ENCODE results near the gene HCN3.
"Not testable (repeated sequence)": the region's sequence is repeated elsewhere in the genome, so short reads cannot be mapped to it uniquely, and the experiment has no call there.

Gene HCN3

DNA sequence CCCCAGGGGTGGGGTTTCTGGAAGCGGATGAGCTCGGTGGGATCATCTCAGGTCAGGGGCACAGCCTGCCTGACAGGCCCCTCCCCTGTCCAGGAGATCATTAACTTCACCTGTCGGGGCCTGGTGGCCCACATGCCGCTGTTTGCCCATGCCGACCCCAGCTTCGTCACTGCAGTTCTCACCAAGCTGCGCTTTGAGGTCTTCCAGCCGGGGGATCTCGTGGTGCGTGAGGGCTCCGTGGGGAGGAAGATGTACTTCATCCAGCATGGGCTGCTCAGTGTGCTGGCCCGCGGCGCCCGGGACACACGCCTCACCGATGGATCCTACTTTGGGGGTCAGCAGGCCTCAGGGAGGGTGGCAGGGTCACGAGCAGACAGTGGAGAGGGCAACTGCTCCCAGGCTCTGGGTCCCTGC, 8.4 kb downstream of the HCN3 start:
- DNase-seq = no peak

DNA sequence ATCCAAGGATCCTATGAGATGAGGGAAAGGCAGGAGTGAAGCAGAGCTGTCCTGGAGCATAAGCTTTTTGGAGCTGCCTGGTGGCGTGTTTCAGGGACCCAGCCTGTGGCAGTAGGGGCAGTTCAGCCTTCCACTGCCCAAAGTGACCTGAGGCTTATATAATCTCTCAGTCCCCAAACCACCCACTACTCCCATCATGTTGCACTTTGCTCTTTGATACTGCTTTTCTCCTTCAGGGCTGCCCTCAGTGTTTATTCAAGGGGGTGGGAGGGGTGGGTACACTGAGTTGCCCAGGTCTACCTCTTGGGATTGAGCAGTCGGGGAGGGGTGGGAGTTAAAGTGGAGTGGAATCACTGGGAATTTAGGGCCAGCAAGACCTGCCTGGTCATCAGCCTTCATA, 9.3 kb downstream of the HCN3 start:
- no peak for DNase-seq

DNA sequence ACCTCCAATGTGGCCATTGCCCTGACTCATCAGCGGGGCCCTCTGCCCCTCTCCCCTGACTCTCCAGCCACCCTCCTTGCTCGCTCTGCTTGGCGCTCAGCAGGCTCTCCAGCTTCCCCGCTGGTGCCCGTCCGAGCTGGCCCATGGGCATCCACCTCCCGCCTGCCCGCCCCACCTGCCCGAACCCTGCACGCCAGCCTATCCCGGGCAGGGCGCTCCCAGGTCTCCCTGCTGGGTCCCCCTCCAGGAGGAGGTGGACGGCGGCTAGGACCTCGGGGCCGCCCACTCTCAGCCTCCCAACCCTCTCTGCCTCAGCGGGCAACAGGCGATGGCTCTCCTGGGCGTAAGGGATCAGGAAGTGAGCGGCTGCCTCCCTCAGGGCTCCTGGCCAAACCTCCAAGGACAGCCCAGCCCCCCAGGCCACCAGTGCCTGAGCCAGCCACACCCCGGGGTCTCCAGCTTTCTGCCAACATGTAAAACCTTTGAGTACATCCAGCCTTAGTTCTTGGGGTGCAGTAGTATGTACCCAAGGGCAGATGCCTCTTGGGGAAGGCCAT, 10.8 kb downstream of the HCN3 start:
- no peak for DNase-seq

DNA sequence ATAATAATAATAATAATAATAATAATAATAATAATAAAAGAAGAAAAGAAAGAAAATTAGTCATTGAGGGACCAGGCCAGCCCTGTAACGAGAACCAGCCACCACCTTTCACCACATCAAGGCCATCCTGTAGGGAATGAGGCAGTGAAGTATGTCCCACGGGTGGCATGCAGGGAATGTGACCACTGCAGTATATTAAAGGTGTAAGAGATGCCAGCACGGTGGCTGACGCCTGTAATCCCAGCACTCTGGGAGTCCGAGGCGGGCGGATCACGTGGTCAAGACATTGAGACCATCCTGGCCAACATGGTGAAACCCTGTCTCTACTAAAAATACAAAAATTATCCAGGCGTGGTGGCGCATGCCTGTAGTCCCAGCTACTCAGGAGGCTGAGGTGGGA, 13.7 kb downstream of the HCN3 start:
- DNase-seq = not testable (repeated sequence)

DNA sequence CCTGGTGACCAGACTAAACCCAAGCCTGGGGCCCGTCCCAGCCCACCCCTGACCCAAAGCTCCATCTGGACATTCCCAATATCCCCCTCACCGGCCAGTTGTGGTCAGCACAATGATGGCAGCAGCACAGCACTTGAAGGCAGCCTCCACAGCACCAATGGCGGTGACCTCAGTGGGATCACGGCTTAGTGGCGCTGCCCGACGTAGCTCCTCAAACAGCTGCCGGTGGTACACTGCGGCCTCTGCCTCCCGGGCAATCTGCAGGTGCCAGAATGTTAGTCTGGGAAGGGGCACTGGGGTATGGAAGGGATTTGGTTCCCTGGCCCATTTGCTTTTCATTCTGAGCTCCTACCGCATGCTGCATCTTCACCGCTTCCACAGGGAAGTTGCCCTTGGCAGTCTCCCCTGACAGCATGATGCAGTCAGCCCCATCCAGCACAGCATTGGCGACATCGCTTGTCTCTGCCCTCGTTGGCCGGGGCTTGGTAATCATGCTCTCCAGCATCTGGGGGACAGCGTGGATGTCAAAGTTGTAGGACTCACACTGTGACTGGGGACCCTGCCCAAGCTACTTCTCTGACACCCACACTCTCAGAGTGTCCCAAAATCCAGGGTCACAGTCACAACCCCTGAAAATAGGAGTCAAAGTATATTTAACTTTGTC, 16.0 kb downstream of the HCN3 start:
- DNase-seq = no peak

DNA sequence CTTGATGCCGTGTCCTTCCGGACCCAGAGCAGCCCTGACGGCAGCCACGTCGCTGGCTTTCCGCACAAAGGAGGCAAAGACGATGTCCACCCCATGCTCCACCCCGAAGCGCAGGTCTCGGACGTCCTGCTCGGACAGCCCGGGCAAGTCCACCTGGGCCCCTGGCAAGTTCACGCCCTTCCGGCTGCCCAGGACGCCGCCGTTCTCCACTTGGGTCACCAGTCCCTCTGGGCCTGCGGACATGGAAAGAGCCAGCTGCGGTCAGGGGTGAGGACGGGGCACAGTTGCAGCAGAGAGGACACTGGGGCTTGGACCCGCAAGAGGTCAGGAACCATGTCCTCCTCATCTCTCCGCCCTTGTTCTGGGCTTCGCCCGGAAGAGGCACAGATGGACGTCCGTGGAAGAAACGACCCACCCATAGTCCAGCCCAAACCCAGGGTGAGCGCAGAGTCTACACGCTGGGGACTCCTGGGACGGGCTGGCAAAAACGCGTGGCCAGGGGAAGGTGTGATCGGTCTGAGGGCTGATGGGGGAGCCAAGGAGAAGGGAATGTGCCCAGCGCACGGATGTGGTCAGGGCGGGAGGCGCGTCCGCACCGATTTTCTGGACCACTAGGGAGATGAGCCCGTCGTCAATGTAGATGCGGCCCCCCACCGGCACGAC, 17.4 kb downstream of the HCN3 start:
- no peak for DNase-seq

DNA sequence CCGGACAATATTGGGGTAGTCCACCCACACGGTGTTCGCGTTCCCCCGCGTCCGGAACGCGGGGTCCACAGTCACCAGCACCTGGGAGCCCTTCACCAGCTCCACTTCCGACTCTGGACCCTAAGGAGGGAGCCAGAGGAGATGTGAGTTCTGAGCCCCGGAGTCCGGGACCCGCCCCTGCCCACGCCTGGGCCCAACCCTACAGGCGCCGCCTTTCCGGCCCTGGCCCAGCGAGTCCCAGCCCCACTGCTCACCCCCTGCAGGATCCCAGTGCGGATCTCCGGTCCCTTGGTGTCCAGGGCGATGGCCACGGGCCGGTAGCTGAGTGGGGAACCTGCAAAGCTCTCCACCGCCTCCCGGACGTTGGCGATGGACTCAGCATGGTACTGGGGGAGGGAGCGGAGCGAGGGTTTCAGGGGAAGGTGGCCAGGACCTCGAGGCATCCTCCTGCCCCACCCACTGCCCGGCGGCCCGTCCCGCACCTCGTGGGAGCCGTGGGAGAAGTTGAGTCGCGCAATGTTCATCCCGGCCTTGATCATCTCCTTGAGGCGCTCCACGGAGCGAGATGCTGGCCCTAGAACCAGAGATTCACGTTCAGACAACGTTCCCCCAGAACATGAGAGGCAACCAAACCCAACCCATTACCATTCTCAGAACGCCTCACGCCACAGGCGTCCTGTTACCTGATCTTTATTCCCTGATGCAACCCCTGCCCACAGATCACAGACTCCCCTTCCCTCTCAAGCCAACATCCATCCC, 18.1 kb downstream of the HCN3 start:
- DNase-seq = no peak

DNA sequence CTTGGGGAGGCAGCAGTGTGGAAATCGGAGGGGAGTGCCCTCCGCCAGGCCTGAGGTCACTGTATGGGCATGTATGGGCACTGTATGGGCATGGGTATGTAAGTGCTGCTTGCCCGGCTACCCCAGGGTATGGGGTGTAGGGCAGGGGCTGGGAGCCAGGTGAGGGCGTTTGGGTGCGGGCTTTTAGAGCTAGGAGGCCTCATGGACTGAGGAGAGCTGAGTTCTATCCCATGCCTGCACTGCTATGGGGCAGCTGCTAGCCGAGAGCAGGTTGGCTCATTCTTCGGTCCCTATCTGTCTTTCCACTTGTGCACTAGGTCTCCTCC, 18.6 kb downstream of the HCN3 start:
- no peak for DNase-seq

DNA sequence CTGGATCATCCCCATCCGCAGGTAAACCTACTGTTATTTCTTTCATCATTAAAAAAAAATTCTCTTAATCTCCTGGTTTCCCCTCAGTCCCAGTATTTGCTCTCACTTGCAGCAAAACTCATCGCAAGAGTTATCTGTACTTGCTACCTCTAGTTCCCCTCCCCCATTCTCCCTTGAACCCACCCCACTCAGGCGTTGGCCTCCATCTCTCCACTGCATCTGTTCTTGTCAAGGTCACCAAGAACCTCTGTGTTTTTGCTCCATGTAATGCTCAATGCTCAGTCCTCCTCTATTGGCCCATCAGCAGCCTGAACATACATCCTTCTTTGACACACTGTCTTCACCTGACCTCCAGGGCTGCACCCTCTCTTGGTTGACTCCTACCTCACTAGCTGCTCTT, 19.4 kb downstream of the HCN3 start:
- DNase-seq = no peak

DNA sequence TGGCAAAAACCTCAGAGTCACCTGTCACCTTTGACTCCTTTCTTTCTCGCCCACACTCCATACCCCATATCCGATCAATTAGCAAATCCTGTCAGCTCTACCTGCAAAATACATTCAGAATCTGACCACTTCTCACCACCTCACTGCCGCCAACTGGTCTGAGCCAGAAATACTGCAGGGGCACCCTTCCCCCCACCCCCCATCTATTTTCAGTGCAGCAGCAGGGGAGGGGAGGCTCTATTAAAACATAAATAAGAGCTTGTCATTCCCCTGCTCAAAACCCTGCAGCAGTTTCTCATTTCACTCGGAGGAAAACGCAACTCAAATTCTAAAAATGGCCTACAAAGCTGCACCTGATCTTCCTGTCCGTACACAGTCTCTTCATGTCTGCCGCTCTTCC, 20.1 kb downstream of the HCN3 start:
- DNase-seq = no peak

DNA sequence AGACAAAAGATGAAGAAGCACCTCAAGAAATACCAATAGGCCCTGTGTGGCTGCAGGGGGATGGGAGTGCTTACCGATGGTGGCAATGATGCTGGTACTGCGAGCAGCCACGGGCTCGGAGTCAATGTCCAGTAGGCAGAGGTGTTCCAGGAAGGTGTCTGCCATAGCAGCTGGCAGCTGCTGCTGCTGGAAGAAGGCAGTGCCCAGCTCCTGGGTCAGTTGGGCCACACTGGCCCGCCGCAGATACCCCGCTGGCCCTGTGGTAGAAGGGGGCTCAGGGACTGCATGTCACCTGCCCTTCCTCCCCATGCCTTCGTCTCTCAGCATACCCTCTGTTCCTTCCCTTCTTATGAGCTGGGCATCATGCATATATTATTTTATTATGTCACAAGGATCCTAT, 22.8 kb downstream of the HCN3 start:
- no peak for DNase-seq

DNA sequence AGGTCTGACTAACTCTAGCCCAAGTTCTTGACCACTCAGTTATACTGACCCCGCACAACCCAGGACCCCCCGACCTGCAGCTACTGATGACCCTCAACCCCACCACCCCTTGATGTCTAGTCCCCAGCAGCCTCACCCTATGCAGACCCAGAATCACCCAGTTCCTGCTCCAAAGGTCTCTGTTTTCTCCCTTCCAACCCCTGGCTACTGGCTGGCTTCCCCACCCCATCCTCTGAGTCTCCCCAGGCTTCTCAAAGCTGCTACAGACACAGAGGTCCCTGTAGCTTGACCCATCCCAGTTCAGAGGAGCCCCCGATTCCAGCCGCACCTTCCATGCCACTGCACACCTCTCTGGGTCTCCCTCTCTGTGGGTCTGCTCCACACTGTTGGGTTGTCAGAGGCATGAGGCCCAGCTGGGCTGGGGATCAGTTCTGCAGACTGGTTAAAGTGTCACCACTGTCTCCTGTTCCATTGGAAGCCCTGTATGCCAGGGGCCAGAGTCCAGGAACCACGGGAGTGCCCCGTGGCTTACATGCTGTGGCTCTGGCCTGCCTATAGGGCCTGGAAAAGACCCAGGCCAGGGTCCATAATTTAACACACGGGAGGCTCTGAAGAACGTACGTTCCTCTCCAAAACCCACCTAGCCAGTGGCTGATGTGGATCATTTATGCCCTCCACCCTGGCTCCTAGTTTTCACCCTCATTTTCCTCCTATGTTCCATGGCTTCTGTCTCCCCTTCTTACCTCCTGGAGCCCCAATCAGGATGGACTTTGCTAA, 23.5 kb downstream of the HCN3 start:
- DNase-seq = no peak

DNA sequence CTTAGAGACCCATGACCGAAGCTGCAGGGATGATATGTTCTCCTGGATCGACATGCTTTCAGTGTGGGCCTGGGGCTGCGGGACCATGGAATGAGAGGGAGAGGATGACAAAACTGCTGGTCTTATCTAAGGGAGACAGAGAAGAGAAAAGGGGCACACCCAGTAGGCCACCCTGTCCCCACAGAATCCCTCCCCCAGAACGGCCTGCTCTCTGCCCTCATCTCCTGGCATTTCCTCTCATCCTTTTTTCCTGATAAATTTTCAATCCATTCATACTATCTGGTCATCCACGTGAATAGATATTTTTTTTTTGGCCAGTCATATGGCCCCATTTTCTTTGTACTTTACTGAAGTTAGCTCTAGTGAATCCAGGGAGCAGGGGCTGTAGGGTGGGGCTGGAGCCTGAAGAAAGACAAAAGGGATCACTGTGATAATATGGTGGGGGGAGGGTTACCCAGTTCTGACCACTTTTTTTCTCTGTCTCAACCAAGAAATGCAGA, 24.1 kb downstream of the HCN3 start, which contains the start of gene PKLR:
Gene PKLR, minus strand, starts transcription at position 97 of the 500 bp plus-strand sequence. Its CDS starts 43 bp downstream, at position 54.
- DNase-seq = no peak

DNA sequence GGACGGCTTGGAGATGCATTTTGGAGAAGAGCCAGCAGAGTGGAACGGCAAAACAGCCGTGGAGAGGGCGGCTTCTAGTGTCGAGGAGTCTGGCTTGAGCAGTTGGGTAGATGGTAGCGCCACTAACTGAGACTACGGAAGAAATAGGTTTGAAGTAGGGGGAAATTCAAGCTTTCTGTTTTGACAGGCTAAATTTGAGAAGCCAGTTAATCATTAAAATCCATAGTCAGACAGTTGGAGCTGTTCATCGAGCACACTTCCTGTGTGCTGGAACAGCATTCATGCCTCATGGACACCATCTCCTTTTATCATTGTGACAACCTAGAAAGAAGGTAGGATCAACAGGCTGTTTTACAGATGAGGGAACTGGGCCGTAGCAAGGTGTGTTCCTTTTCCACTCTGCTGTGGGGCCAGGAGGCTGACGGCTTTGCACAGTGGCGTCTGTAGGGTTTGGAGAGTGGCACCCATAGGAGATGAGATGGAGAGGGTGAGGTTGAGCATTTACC, 27.3 kb downstream of the HCN3 start:
- DNase-seq = no peak

DNA sequence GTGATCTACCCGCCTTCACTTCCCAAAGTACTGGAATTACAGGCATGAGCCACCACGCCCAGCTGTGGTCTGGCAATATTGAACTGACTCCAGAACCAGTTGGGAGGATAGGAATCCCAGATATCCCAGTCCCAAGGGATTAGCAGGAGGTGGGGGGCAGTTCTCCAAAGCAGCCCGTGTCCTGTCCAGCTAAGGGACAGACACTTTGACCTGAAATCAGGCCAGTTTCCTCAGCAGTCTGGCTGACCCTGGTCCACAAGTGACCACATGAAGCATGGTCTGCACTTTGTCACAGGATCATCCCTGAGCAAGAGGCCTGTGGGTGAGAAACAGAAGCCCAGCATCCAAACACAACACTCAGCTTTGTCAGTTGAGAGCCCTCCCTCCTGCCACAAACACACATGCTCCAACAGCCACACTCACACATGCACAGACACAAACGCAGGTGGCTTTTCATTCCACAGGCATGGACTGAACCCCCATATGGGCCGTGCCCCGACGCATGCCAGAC, 28.7 kb downstream of the HCN3 start:
- no peak for DNase-seq

DNA sequence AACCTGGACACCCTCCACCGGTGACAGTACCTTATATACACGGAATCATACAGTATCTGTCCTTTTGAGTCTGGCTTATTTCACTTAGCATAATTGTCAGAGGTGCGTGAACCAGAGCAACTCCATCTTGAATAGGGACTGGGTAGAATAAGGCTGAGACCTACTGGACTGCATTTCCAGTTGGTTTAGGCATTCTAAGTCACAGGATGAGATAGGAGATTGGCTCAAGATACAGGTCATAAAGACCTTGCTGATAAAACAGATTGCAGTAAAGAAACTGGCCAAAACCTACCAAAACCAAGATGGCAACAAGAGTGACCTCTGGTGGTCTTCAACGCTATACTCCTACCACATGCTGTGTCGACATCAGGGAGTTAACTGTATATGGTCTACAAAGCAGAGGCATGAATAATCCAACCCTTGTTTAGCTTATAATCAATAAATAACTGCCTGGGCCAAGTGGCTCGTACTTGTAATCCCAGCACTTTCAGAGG, 30.0 kb downstream of the HCN3 start:
- peak; percentile 46 to 68 for DNase-seq

DNA sequence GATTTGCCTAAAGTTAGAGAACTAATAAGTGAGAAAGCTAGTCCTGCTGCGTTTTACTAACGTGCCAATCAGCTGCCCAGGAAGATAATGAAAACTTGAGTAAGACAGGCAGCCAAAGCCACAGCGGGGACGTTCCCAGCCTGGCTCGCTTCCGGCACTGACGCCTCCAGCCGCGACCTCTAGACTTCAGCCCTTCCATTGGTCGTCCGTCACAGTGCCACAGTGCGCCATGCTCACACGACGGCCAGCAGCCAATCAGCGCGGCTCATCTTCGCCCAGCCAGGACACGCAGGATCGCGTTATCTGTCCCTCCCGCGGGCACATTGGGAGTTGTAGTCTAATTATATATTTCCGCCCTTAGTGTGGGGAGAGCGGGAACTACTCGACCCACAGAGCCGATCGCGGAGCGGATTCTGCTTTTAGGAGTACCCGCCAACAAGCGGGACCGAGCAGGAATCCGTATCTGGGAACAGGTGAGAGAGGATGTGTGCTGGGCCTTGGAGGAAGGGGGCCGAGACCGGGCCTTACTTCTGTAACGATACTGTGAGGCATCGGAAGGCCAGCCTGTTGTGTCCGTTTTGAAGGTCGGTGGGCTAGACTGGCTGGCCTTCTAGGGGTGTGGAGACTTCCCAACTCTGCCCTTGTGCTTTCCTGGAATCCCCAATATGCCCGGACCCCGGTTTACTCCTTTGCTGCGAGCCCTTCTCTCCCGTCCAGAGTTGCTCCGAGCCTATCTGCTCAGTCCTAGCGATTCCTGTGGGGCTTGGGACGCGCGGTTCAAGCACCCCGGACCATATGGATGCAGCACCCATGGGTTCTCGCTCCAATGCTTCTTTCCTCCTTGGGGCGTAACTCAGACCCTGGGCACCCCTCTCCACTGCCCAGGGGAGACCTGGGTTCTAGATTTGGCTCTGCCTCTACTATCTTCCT, 31.5 kb downstream of the HCN3 start, which contains the start of gene FDPS:
Gene FDPS, plus strand, starts transcription at position 374 of the 930 bp plus-strand sequence. CDS start 924 bp downstream, outside the sequence.
- peak; percentile 98 to 99 for DNase-seq

DNA sequence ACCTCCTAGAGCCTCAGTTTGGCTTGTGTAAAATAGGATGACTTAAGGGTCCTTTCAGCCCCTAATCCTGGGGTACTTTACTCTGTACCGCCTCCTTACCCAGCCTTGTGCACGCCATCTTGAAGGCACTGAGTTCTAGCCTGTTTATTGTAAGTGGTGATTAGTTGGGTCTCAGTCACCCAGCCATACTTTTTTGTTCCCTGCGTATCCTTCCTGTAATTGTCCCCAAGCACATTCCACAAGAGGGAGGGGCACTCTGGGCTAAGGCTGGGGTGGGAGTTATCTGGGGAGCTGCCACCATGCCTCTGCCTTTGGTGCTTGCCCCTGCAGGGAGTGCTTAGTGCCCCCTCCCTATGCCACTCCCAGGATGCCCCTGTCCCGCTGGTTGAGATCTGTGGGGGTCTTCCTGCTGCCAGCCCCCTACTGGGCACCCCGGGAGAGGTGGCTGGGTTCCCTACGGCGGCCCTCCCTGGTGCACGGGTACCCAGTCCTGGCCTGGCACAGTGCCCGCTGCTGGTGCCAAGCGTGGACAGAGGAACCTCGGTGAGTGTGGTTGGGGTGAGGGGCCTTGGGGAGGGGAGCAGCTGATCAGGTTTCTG, 32.3 kb downstream of the HCN3 start:
- DNase-seq = peak in 1 of 2 experiments; percentile 20

DNA sequence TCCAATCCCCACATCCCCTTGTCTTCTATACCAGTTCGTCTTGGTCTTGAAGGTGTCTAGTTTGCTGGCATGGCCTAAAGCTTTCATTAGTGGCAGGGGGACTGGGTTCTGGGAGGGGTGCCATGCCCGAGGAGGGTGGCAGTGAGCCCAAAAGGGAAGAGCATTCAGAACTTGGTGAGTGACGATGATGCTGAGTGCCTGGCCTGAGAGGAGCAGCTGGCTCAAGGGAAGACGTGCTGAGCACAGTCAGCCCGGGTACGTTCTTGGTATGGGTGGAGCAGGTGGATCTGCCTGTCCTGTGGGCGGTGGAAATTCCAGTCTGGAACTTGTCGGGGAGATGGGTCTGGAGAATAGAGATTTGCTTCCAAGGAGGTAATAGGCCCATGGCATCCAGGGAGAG, 36.0 kb downstream of the HCN3 start:
- DNase-seq = no peak

DNA sequence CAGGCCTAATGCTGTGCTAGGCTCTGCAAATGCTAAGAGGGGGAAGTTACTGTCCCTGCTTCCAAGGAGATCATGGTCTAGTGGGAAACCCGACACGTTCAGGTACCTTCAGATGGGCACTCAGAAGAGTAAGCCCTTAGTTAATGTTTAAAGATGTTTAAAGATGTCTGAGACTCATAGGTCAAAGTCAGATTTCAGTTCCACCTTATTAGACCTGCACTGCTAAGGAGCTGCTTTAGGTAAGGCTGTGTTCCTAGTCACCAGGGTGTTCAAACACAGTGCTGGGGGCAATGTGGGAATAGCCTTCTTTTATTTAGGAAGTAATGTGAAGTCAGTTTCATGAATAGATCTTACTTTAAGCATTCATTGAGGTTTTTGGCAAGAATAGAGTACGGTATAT, 39.7 kb downstream of the HCN3 start:
- DNase-seq = no peak
